Measurements from ENCODE around the gene SLC7A14.

GRCh38 chr3:170448584-170448983 is 137.3 kb downstream of the SLC7A14 start:
- TF ChIP-seq SIN3A (IDR thresholded peaks at IDR 0.05; ENCODE audit: borderline replicate concordance, insufficient read depth, low read length) (no peak), POLR2AphosphoS5 (IDR thresholded peaks at IDR 0.05; ENCODE audit: low read depth, low read length) (no peak)

All from PFSK-1 (cell line).